Muscle of arm (tissue), 14 donors: Measurements from ENCODE around the gene SAP30L. TPM values are rescaled to one million over a fixed set of nuclear protein-coding genes. Genes with fewer than 3 reads are reported as not detected.

Experiments
- DNase-seq: peaks from one replicate; pipeline ENCODE4 v3.0.0-alpha.2; 2013
- long read RNA-seq, 11 donors: transcript quantifications; one replicate each; lab custom pipeline, GENCODE V29; 2026
- polyA plus RNA-seq, 12 donors: library from polyadenylated mRNA; unstranded; fragments of 120-200 nt; gene quantifications; one replicate each; pipeline ENCODE4 v1.2.1, GENCODE V29; 2013; ENCODE audit not compliant: insufficient read length in 12 of 12

SAP30L gene, protein sequence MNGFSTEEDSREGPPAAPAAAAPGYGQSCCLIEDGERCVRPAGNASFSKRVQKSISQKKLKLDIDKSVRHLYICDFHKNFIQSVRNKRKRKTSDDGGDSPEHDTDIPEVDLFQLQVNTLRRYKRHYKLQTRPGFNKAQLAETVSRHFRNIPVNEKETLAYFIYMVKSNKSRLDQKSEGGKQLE
- polyA plus RNA-seq, result 10 to 100 TPM in 11 of 12 donors, not detected in 1; 23.5 to 46.3 (median 30.8) TPM
- long read RNA-seq, donor 1, full-length matches to known transcripts, result 19 of 19 reads
- long read RNA-seq, donor 1, partial matches to known transcripts, result 0 of 19 reads
- long read RNA-seq, donor 1, other reads (novel, unspliced or antisense), result 0 of 19 reads
- long read RNA-seq, donor 2, full-length matches to known transcripts, result 14 of 14 reads
- long read RNA-seq, donor 2, partial matches to known transcripts, result 0 of 14 reads
- long read RNA-seq, donor 2, other reads (novel, unspliced or antisense), result 0 of 14 reads
- long read RNA-seq, donor 3, full-length matches to known transcripts, result 11 of 11 reads
- long read RNA-seq, donor 3, partial matches to known transcripts, result 0 of 11 reads
- long read RNA-seq, donor 3, other reads (novel, unspliced or antisense), result 0 of 11 reads
- long read RNA-seq, donor 4, full-length matches to known transcripts, result 6 of 6 reads
- long read RNA-seq, donor 4, partial matches to known transcripts, result 0 of 6 reads
- long read RNA-seq, donor 4, other reads (novel, unspliced or antisense), result 0 of 6 reads
- long read RNA-seq, donor 5, full-length matches to known transcripts, result 20 of 20 reads
- long read RNA-seq, donor 5, partial matches to known transcripts, result 0 of 20 reads
- long read RNA-seq, donor 5, other reads (novel, unspliced or antisense), result 0 of 20 reads
- long read RNA-seq, donor 6, full-length matches to known transcripts, result 18 of 18 reads
- long read RNA-seq, donor 6, partial matches to known transcripts, result 0 of 18 reads
- long read RNA-seq, donor 6, other reads (novel, unspliced or antisense), result 0 of 18 reads
- long read RNA-seq, donor 7, full-length matches to known transcripts, result 4 of 4 reads
- long read RNA-seq, donor 7, partial matches to known transcripts, result 0 of 4 reads
- long read RNA-seq, donor 7, other reads (novel, unspliced or antisense), result 0 of 4 reads
- long read RNA-seq, donor 8, full-length matches to known transcripts, result 20 of 20 reads
- long read RNA-seq, donor 8, partial matches to known transcripts, result 0 of 20 reads
- long read RNA-seq, donor 8, other reads (novel, unspliced or antisense), result 0 of 20 reads
- long read RNA-seq, donor 9, full-length matches to known transcripts, result 11 of 11 reads
- long read RNA-seq, donor 9, partial matches to known transcripts, result 0 of 11 reads
- long read RNA-seq, donor 9, other reads (novel, unspliced or antisense), result 0 of 11 reads
- long read RNA-seq, donor 10, full-length matches to known transcripts, result 10 of 10 reads
- long read RNA-seq, donor 10, partial matches to known transcripts, result 0 of 10 reads
- long read RNA-seq, donor 10, other reads (novel, unspliced or antisense), result 0 of 10 reads
- long read RNA-seq, donor 11, full-length matches to known transcripts, result 23 of 23 reads
- long read RNA-seq, donor 11, partial matches to known transcripts, result 0 of 23 reads
- long read RNA-seq, donor 11, other reads (novel, unspliced or antisense), result 0 of 23 reads

DNA sequence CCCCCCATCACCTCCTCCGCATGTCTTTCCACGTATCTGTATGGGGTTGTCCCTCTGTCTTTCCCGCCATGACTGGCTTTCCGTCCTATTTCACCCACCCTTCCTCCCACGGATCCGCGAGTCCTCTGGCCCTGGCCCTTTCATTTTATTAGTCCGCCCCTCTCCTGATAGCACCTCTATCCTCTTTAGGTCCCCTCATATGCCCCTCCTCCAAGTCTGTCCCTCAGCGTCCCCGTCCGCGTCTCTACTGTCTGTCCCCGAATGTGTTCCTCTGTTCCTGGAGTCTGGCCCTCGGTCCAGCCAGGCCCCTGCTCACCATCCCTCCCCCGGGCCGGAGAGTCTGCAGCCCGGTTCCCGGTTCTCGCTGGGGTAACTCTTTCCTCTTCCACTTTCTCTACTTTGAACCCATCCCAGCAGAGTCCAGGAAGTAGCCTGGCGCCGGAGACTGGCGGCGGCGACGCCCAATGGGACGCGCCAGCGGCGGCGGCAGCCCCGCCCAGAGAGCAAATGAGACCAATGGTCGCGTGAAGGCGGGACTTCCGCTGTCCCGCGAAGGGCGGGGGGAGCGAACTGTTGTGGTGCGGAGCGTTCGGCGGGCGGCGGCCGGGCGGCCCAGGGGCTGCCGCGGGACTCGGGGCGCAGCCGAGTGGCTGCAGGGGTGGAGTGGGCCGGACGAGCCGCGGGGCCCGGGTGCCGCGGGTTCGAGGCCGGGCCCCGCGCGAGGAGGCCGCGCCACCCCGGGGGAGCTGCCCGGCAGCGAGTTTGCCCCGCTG lies at the start of gene SAP30L:
TSS of gene SAP30L (plus strand) at position 576 of the 773 bp plus-strand sequence. CDS start 608 bp downstream, outside the sequence.
- DNase-seq, result peak; percentile 95

GRCh38 chr5:154396128-154396527 lies 49.7 kb upstream of the SAP30L start:
- DNase-seq, result no peak

GRCh38 chr5:154397652-154398406 lies 48.0 kb upstream of the SAP30L start:
- DNase-seq, result no peak

DNA sequence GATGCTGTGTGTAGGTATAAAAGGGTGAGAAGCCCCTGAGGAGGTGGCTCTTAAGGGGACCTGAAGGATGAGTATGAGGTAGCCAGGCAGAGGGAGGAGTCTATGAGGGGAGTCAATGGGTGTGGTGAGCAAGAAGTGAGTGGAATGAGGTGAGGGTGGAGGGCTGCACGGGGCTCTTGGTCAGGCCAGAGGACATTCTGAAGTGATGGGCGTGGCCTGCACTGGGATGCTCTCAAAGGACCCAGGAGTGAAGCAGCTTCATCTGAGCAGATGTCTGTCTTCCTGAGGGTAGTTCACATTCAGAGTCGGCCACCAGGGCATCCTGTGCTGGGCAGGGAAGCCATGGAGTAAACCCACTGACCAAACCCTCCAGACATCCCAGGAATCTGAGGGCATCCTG lies 45.1 kb upstream of the SAP30L start:
- DNase-seq, result no peak

- DNase-seq, result no peak
Measured at GRCh38 chr5:154401355-154401754, 44.4 kb upstream of the SAP30L start.

GRCh38 chr5:154401931-154402330 lies 43.9 kb upstream of the SAP30L start:
- DNase-seq, result no peak

GRCh38 chr5:154402611-154403010 lies 43.2 kb upstream of the SAP30L start:
- DNase-seq, result no peak

- no peak for DNase-seq
Measured at GRCh38 chr5:154403234-154403633, 42.6 kb upstream of the SAP30L start.

- DNase-seq, result no peak
Measured at GRCh38 chr5:154403776-154404387, 41.9 kb upstream of the SAP30L start.

DNA sequence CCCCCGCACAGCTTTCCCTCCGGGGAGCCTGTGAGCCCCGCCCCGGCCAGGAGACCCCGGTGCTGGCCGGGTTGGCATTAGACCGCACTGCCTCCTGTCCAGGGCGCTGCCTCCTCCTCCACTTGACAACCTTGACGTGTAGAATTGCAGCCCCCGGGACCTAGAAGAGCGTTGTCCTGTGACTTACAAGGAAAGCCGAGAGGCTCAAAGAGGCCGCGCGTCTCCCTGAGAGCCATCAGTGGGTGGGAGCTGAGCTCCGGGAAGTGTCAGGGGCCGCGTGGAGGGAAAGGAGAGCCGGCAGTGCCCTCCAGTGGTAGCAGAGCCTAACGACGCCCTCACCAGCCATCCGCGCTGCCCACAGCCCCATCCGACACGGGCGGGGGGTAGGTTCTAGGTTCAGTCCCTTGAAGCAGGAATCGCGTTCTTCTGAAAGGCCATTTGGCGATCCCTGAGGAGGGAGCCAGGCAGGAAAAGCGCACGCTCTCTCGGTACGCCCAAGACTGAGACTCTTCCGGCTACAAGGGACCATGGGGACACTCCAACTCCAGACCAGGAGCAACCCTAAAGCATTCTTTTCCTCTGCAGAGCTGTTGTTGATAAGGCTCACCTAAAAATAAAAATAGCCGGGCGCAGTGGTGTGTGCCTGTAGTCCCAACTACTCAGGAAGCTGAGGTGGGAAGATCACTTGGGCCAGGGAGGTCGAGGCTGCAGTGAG lies 40.6 kb upstream of the SAP30L start:
- peak; percentile 80 for DNase-seq

DNA sequence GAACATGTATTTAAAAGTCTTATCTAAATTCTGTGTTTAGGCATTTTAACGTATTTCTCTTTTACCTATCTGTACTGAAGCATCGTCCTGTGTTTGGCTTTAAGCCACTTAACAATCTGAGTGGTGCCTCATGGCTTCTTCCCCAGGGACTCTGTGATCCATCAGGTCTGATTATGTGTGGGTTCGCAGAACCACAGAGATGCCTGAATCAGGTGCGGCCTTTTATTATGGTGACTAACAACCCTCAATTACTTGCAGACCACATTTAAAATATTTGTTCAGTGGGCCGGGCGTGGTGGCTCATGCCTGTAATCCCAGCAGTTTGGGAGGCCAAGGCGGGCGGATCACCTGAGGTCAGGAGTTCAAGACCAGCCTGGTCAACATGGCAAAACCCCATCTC lies 39.6 kb upstream of the SAP30L start:
- DNase-seq, result no peak

- no peak for DNase-seq
Measured at GRCh38 chr5:154406826-154407225, 39.0 kb upstream of the SAP30L start.

GRCh38 chr5:154408811-154409210 lies 37.0 kb upstream of the SAP30L start:
- DNase-seq, result no peak

GRCh38 chr5:154409230-154409840 lies 36.5 kb upstream of the SAP30L start:
- DNase-seq, result no peak

DNA sequence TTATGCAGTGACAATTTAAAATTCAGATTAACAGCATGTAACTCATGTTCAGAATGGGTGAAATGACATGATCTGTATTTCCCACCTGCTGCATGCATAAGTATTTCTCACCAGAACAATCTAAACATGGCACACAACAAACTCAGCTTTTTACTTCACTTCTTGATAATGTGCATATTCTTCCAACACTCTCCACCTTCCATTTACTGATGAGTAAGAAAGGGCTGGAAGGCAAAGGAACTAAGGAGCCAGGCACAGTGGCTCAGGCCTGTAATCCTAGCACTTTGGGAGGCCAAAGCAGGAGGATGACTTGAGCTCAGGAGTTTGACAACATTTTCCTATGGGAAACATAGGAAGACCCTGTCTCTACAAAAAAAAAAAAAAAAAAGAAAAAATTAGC lies 35.8 kb upstream of the SAP30L start:
- DNase-seq, result no peak

DNA sequence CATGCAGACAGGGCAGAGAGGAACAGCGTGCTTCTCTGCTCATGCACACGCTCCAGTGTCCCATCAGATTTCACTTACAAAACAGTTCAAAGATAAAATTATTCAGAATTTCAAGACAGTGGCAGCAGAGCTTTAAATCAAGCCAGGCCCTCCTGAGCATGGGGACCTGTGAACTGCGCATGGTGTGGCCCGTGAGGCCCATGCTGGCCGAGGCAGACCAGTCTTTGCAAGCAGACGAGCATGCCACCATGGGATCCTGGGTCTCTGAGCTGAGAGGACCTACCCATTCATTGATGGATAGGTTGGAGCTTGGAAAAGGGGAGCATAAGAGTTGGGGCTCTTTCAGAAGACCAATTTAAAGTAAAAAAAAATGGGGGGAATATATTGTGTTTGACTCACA lies 35.0 kb upstream of the SAP30L start:
- DNase-seq, result no peak

GRCh38 chr5:154411338-154411737 lies 34.5 kb upstream of the SAP30L start:
- DNase-seq, result no peak

GRCh38 chr5:154412316-154412715 lies 33.5 kb upstream of the SAP30L start:
- DNase-seq, result no peak
